Upper lobe of right lung (tissue), 1 donor: Measurements from ENCODE around the gene NELL2. TPM values are rescaled to one million over a fixed set of nuclear protein-coding genes. Genes with fewer than 3 reads are reported as not detected.

Experiments used
- ATAC-seq: fragments of 200-7000 bp; cut with Tn5 transposase; one replicate; pipeline ENCODE4 v1.9.1; 2020; ENCODE audit warnings: mild to moderate bottlenecking, moderate library complexity
- DNase-seq: peaks from one replicate; pipeline ENCODE4 v3.0.0-alpha.2; 2020
- H3K27ac ChIP-seq: fragments of 200-600 bp; one replicate; pipeline ENCODE4 v1.8.0; 2022
- H3K27me3 ChIP-seq: fragments of 200-600 bp; one replicate; pipeline ENCODE4 v1.8.0; 2022; ENCODE audit warnings: mild to moderate bottlenecking
- H3K36me3 ChIP-seq: fragments of 200-600 bp; one replicate; pipeline ENCODE4 v1.8.0; 2022
- H3K4me1 ChIP-seq: fragments of 200-600 bp; one replicate; pipeline ENCODE4 v1.8.0; 2022
- H3K4me3 ChIP-seq: fragments of 200-600 bp; one replicate; pipeline ENCODE4 v1.8.0; 2022; ENCODE audit warnings: mild to moderate bottlenecking
- H3K9me3 ChIP-seq: fragments of 200-600 bp; one replicate; pipeline ENCODE4 v1.8.0; 2022
- CTCF ChIP-seq: fragments of 200-600 bp; IDR thresholded peaks from one replicate; pipeline ENCODE4 v1.8.0; 2022; ENCODE audit warnings: antibody characterized with exemption
- intact Hi-C: fragments of 100-400 bp; cut with DNase I; formaldehyde crosslinking; loops from one replicate; pipeline ENCODE4 v1.11.0; 2022
- total RNA-seq: library from RNA; stranded (reverse); fragmentation: NEBNext Ultra II Directional; extraction: Animal tissue kit (Norgen Biotek cat#: 25700); gene quantifications from one replicate; pipeline ENCODE4 v1.2.1, GENCODE V29; 2021
- donor health status: DM: no; HTN: yes; CAD: no; lungs with severe emphysema.

Gene NELL2
- total RNA-seq, 1 donor from 2014 or later = 1.6 TPM

GRCh38 chr12:44521702-44522101 lies 354.4 kb downstream of the NELL2 start:
- no peak overlapping the region for H3K4me3 ChIP-seq
- no peaks in the 10 kb centered on the region for H3K36me3 ChIP-seq
- ATAC-seq (no peak), DNase-seq (no peak)
- no peak for TF ChIP-seq CTCF
- no peaks in the 10 kb centered on the region for H3K9me3 ChIP-seq
- intact Hi-C loops = no loop called here
- H3K27ac ChIP-seq = no peak overlapping the region
- H3K4me1 ChIP-seq = no peaks in the 10 kb centered on the region
- no peaks in the 10 kb centered on the region for H3K27me3 ChIP-seq

GRCh38 chr12:44519931-44520330 lies 356.2 kb downstream of the NELL2 start:
- intact Hi-C loops = no loop called here
- no peak for ATAC-seq
- no peak for TF ChIP-seq CTCF
- no peaks in the 10 kb centered on the region for H3K36me3 ChIP-seq
- H3K27me3 ChIP-seq = no peaks in the 10 kb centered on the region
- no peaks in the 10 kb centered on the region for H3K9me3 ChIP-seq
- no peak overlapping the region for H3K27ac ChIP-seq
- no peak for DNase-seq
- H3K4me1 ChIP-seq = no peaks in the 10 kb centered on the region
- H3K4me3 ChIP-seq = no peak overlapping the region

- Histone ChIP-seq H3K9me3 (no peaks in the 10 kb centered on the region), H3K36me3 (no peaks in the 10 kb centered on the region), H3K4me1 (no peaks in the 10 kb centered on the region), H3K27ac (no peak overlapping the region), H3K4me3 (no peak overlapping the region), H3K27me3 (no peaks in the 10 kb centered on the region)
- ATAC-seq (no peak), DNase-seq (no peak)
- intact Hi-C loops = no loop called here
- TF ChIP-seq CTCF = no peak
Observed at GRCh38 chr12:44511289-44511688, 364.8 kb downstream of the NELL2 start.

- Histone ChIP-seq H3K4me1 (no peaks in the 10 kb centered on the region), H3K4me3 (no peak overlapping the region), H3K27ac (no peak overlapping the region), H3K9me3 (no peaks in the 10 kb centered on the region), H3K27me3 (no peaks in the 10 kb centered on the region), H3K36me3 (no peaks in the 10 kb centered on the region)
- intact Hi-C loops = no loop called here
- TF ChIP-seq CTCF = no peak
- ATAC-seq = no peak
- DNase-seq = no peak
Observed at GRCh38 chr12:44510510-44510909, 365.6 kb downstream of the NELL2 start.

- DNase-seq (no peak), ATAC-seq (no peak)
- intact Hi-C loops = no loop called here
- H3K36me3 ChIP-seq = no peaks in the 10 kb centered on the region
- H3K27ac ChIP-seq = no peak overlapping the region
- H3K4me3 ChIP-seq = no peak overlapping the region
- no peaks in the 10 kb centered on the region for H3K4me1 ChIP-seq
- no peaks in the 10 kb centered on the region for H3K9me3 ChIP-seq
- H3K27me3 ChIP-seq = no peaks in the 10 kb centered on the region
- no peak for TF ChIP-seq CTCF
Observed at GRCh38 chr12:44510076-44510475, 366.0 kb downstream of the NELL2 start.

GRCh38 chr12:44509471-44509870 lies 366.6 kb downstream of the NELL2 start:
- no peaks in the 10 kb centered on the region for H3K9me3 ChIP-seq
- no peaks in the 10 kb centered on the region for H3K36me3 ChIP-seq
- no peaks in the 10 kb centered on the region for H3K27me3 ChIP-seq
- no peak overlapping the region for H3K4me3 ChIP-seq
- DNase-seq (no peak), ATAC-seq (no peak)
- intact Hi-C loops = no loop called here
- H3K4me1 ChIP-seq = no peaks in the 10 kb centered on the region
- no peak overlapping the region for H3K27ac ChIP-seq
- TF ChIP-seq CTCF = no peak
